MM.1S (cell line): ENCODE data around the gene SF3B5.

Source experiments
- DNase-seq: peaks from one replicate; pipeline ENCODE4 v3.0.0-alpha.2; 2015
- H2AFZ ChIP-seq: fragments of 300-600 bp; sonication (generic); 2 replicates; pipeline ENCODE4 v1.6.0; 2016; ENCODE audit warnings: antibody characterized with exemption, low read length
- H3F3A ChIP-seq: fragments of 300-600 bp; sonication (generic); 2 replicates; pipeline ENCODE4 v1.6.1; 2016; ENCODE audit warnings: mild to moderate bottlenecking, antibody characterized with exemption, low read length, moderate library complexity, mixed read lengths; ENCODE audit not compliant: insufficient read depth
- H3K27ac ChIP-seq: fragments of 300-600 bp; sonication (generic); 2 replicates; pipeline ENCODE4 v1.5.1; 2016; ENCODE audit warnings: mild to moderate bottlenecking, low read length
- H3K27me3 ChIP-seq: fragments of 300-600 bp; sonication (generic); replicated peaks from 2 replicates; pipeline ENCODE4 v1.6.0; 2016; ENCODE audit warnings: low read length; ENCODE audit not compliant: insufficient read depth
- H3K36me3 ChIP-seq: fragments of 300-600 bp; sonication (generic); replicated peaks from 2 replicates; pipeline ENCODE4 v1.6.1; 2016; ENCODE audit warnings: mild to moderate bottlenecking, low read length, mixed read lengths; ENCODE audit not compliant: insufficient read depth
- H3K4me1 ChIP-seq: fragments of 300-600 bp; sonication (generic); 2 replicates; pipeline ENCODE4 v1.6.1; 2016; ENCODE audit warnings: low read length, mixed read lengths
- H3K4me2 ChIP-seq: fragments of 300-600 bp; sonication (generic); 2 replicates; pipeline ENCODE4 v1.6.0; 2016; ENCODE audit warnings: low read depth, low read length
- H3K4me3 ChIP-seq: fragments of 300-600 bp; sonication (generic); 2 replicates; pipeline ENCODE4 v1.5.1; 2016; ENCODE audit warnings: low read length, mixed read lengths
- H3K79me2 ChIP-seq: fragments of 300-600 bp; sonication (generic); 2 replicates; pipeline ENCODE4 v1.6.1; 2016; ENCODE audit warnings: mixed run types, low read length, mixed read lengths
- H3K9ac ChIP-seq: fragments of 300-600 bp; sonication (generic); 2 replicates; pipeline ENCODE4 v1.6.1; 2016; ENCODE audit warnings: low read length, mixed read lengths
- H3K9me2 ChIP-seq: fragments of 300-600 bp; sonication (generic); replicated peaks from 2 replicates; pipeline ENCODE4 v1.6.1; 2016; ENCODE audit warnings: mild to moderate bottlenecking, low read length, mixed read lengths; ENCODE audit not compliant: insufficient read depth
- H3K9me3 ChIP-seq: fragments of 300-600 bp; sonication (generic); replicated peaks from 2 replicates; pipeline ENCODE4 v1.6.1; 2016; ENCODE audit warnings: mild to moderate bottlenecking, low read length, mixed read lengths; ENCODE audit not compliant: insufficient read depth
- H4K20me1 ChIP-seq: fragments of 300-600 bp; sonication (generic); 2 replicates; pipeline ENCODE4 v1.6.1; 2016; ENCODE audit warnings: mild to moderate bottlenecking, low read length, moderate library complexity, mixed read lengths; ENCODE audit not compliant: insufficient read depth
- CTCF ChIP-seq: fragments of 300-600 bp; sonication (generic); IDR thresholded peaks from 2 replicates; pipeline ENCODE4 v1.5.1; 2016; ENCODE audit warnings: antibody characterized with exemption, low read length, mixed read lengths
- EZH2 ChIP-seq: fragments of 300-600 bp; sonication (generic); optimal IDR thresholded peaks from 2 replicates; pipeline ENCODE3; 2017; ENCODE audit warnings: low read depth, mild to moderate bottlenecking, antibody characterized with exemption, low read length, mixed read lengths
- EZH2phosphoT487 ChIP-seq: fragments of 300-600 bp; sonication (generic); IDR thresholded peaks from 2 replicates; pipeline ENCODE4 v1.6.1; 2018; ENCODE audit warnings: antibody characterized with exemption, low read length

SF3B5 gene

GRCh38 chr6:144119376-144119775 is 24.0 kb upstream of the SF3B5 start:
- Histone ChIP-seq H2AFZ (no peak overlapping the region), H3K4me2 (no peak overlapping the region)

GRCh38 chr6:144115219-144115618 is 19.8 kb upstream of the SF3B5 start:
- no peaks in the 10 kb centered on the region for H3K36me3 ChIP-seq
- H3K9me3 ChIP-seq = no peaks in the 10 kb centered on the region
- no peaks in the 10 kb centered on the region for H3K4me1 ChIP-seq
- H3K4me3 ChIP-seq = no peak overlapping the region
- H3K27ac ChIP-seq = no peak overlapping the region
- DNase-seq = no peak
- no peaks in the 10 kb centered on the region for H3F3A ChIP-seq
- H3K27me3 ChIP-seq = no peaks in the 10 kb centered on the region
- no peaks in the 10 kb centered on the region for H3K9me2 ChIP-seq
- TF ChIP-seq EZH2 (no peak), CTCF (no peak), EZH2phosphoT487 (no peak)
- H2AFZ ChIP-seq = no peak overlapping the region
- no peaks in the 10 kb centered on the region for H3K79me2 ChIP-seq
- H3K4me2 ChIP-seq = no peak overlapping the region
- no peaks in the 10 kb centered on the region for H4K20me1 ChIP-seq
- H3K9ac ChIP-seq = no peak overlapping the region

More at GRCh38 chr6:144119376-144119775, 24.0 kb upstream of the SF3B5 start:
- H3K4me1 ChIP-seq = no peaks in the 10 kb centered on the region
- no peak for TF ChIP-seq EZH2
- TF ChIP-seq EZH2phosphoT487 = no peak
- TF ChIP-seq CTCF = no peak
- no peaks in the 10 kb centered on the region for H3F3A ChIP-seq
- no peaks in the 10 kb centered on the region for H3K36me3 ChIP-seq
- no peak overlapping the region for H3K4me3 ChIP-seq
- H3K9me2 ChIP-seq = no peaks in the 10 kb centered on the region
- no peaks in the 10 kb centered on the region for H3K27me3 ChIP-seq
- no peak for DNase-seq
- H3K79me2 ChIP-seq = no peaks in the 10 kb centered on the region
- H3K27ac ChIP-seq = no peak overlapping the region
- no peaks in the 10 kb centered on the region for H4K20me1 ChIP-seq
- no peak overlapping the region for H3K9ac ChIP-seq
- no peaks in the 10 kb centered on the region for H3K9me3 ChIP-seq

- Histone ChIP-seq H3K4me1 (no peaks in the 10 kb centered on the region), H3K4me2 (no peak overlapping the region), H2AFZ (no peak overlapping the region), H3K79me2 (no peaks in the 10 kb centered on the region), H3K4me3 (no peak overlapping the region), H3K9me2 (no peaks in the 10 kb centered on the region), H3F3A (no peaks in the 10 kb centered on the region), H3K36me3 (no peaks in the 10 kb centered on the region), H3K9ac (no peak overlapping the region), H3K27me3 (no peaks in the 10 kb centered on the region), H4K20me1 (no peaks in the 10 kb centered on the region), H3K27ac (no peak overlapping the region), H3K9me3 (no peaks in the 10 kb centered on the region)
- no peak for TF ChIP-seq EZH2phosphoT487
- TF ChIP-seq EZH2 = no peak
- no peak for TF ChIP-seq CTCF
- no peak for DNase-seq
Measured at GRCh38 chr6:144113366-144113765, 18.0 kb upstream of the SF3B5 start.
